GM04504 (cell line): ENCODE data around the gene SPDYE1.
A peak's percentile ranks its signal among the peaks of the same experiment; 100 is the strongest.
"Not testable (repeated sequence)": the region's sequence is repeated elsewhere in the genome, so short reads cannot be mapped to it uniquely, and the experiment has no call there.

ENCODE experiments used
- DNase-seq: peaks from one replicate; pipeline ENCODE4 v3.0.0-alpha.2; 2012; ENCODE audit warnings: low read depth

SPDYE1 gene

DNA sequence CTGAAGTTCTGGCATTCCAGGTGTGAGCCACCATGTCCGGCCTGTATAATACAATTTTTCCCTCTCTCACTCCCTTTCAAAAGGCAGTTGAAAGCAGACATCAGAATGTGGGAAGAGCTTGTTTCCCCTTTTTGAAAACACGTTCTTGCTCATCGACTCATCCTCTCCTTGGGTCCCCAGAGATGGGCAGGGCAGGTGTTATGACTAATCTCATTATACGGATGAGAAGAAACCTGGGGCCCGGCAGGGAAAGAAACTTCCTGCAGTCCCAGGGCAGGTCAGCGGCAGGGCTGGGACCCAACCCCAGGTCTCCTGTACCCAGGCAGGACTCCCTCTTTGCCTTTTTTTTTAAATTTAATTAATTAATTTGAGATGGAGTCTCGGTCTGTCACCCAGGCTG, 4.8 kb upstream of the SPDYE1 start:
- peak; percentile 7 for DNase-seq

DNA sequence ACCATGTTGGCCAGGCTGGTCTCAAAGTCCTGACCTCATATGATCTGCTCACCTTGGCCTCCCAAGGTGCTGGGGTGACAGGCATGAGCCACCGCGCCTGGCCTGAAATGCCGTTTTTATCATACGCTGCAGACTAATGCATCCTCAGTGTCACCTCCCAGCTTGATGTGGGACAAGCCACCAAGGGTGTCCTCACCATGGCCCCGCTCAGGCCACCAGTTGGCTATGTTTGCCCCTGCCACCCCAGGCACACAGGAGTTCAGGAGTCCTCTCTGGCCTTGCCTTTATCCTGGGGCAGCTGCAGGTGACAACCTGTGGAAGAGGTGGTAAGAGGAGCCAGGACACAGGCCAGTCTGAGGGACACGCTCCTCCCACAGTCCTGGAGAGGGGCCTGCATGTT, 3.0 kb upstream of the SPDYE1 start:
- DNase-seq = not testable (repeated sequence)

DNA sequence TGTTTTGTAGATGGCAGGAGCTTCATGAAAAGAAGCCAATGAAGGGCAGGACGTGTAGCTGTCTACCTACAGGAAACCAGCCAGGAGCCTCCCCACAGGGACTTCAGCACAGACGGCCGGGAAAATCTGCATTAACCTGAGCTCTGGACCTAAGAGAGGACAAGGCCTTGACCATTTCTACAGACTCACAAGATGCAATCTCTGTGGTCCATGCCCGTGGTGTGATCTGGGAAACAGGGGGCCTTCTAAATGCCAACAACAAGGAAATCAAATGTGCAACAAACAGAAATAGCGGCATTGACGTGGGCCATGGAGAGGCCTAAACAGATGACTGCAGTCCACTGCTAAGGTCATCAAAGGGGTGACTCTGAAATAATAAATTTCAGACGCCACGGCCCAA, 14.4 kb downstream of the SPDYE1 start:
- DNase-seq = not testable (repeated sequence)

DNA sequence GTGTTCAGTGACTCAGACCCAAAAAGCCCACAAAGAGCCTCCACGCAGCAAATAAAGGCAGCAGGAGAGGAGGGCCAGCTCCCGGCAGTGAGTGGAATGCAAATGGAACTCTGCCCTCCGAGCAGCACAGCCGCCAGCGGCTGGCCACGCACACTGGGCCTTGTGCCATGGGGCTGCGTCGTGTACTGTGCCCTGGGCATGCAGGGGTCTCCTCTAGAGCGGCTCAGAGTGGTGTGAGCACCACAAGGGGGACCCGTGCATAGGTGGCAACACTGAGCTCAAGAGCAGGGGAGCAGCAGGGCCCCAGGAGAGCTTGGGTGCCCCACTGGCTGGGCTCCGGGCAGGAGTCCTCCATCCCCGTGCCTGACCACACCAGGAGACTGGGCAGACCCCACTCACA, 17.4 kb downstream of the SPDYE1 start:
- DNase-seq = not testable (repeated sequence)

DNA sequence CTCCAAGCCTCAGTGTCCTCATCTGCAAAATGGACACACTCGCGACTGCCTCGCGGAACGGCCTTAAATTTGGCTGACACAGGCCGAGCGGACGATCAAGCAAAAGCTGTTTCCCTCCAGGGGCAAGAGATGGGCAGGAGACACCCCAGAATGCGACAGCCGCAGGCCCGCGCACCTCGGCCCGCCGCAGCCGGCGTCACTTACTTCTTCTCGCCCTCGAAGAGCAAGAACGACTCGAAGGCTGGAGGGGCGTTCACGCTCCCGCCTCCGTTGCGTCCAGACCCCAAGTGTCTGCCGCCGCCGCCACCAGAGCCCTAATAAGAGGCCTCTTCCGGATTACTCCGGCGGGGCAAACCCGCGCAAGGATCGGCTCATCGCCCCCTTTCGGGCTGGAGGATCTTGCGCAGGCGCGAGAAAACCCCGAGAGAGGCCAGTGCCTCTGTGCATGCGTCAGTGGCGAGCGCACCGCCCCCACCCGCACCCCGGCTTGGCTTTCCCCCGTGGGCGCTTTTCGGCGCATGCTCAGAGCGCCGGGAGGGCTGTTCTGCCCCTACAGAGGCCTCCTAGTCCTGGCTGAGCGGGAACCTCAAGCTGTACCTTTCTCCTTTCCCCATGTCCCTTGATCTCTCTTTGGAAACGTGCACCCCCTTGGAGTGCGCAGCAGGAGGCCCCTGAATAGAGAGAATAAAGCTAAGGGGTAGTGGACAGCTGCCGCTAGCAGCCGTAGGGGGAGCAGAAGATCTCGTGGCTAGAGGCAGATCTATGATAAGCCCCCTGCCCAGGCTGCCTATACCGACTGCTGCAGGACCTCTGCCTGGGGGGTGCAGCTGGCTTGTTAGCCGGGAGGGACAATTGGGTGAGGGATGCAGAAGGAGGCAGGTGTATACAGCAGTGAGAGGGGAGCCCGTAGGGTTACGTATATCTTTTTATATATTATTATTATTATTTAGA, 21.4 kb downstream of the SPDYE1 start:
- peak; percentile 92 for DNase-seq

DNA sequence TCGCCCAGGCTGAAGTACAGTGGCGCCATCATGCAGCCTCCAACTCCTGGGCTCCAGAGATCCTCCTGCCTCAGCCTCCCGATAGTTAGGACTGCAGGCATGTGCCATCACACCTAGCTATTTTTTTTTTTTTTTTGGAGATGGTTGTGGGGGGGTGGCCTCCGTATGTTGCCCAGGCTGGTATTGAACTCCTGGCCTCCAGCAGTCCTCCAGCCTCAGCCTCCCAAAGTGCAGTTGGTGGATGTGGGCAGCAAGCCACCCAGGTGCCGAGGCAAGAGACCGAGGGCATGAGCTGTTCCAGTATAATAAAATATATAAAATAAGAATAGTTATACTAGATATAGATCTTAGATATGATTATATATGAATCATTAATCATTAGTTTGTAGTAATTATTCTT, 22.1 kb downstream of the SPDYE1 start:
- not testable (repeated sequence) for DNase-seq

DNA sequence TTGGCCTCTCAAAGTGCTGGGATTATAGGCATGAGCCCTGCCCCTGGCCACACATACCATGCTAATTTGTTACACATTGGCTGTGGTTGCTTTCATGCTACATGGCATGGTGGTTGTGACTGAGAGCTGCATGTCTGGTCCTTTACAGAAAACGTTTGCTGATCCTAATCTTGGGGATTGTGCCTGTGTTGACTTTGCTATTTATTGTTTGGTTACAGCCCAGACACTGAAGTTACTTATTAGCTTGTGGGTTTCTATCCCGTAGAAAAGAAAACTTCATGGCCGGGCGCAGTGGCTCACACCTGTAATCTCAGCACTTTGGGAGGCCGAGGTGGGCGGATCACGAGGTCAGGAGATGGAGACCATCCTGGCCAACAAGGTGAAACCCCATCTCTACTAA, 24.4 kb downstream of the SPDYE1 start:
- not testable (repeated sequence) for DNase-seq

DNA sequence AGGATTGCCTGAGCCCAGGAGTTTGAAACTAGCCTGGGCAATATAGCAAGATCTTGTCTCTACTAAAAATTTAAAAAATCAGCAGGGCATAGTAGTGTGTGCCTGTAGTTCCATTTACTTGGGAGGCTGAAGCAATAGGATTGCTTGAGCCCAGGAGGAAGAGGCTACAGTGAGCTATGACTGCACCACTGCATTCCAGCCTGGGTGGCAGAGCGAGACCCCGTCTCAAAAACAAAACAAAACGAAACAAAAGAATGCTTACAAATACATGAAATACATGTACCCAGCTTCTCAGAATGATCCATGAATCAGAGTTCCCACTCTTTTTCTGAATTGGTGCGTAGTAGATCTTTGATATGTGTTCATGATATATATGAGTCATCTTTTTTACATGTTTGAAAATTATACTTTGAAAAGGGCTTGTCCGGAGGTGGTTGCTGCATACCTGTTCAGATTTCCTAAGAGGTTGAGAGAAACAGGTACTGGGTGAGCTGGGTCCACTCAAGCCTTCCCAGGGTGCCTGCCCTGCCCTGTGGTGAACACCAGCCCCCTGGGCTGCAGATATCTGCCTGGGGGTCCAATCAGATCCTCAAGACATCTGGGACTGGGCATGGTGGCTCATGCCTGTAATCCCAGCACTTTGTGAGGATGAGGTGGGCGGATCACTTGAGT, 25.2 kb downstream of the SPDYE1 start:
- not testable (repeated sequence) for DNase-seq

DNA sequence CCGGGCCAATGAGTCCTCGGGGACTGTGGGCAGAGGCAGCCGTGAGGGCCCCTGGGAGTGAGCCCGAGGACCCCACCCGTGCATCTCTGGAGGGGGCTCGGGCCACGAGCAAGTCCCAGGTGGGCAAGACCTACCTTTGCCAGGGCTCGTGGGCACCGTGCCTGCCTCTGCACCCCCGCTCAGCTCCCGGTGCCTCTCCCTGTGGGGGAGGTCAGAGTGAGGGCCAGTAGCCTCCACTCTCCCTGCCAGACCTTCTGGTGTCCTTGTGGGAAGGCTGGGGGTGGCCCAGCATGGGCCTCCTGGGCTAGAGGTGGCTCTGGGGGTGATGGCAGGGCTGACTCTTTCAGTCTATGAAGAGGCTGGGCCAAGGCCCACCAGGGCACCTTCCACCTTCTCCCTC, 31.7 kb downstream of the SPDYE1 start:
- DNase-seq = not testable (repeated sequence)

DNA sequence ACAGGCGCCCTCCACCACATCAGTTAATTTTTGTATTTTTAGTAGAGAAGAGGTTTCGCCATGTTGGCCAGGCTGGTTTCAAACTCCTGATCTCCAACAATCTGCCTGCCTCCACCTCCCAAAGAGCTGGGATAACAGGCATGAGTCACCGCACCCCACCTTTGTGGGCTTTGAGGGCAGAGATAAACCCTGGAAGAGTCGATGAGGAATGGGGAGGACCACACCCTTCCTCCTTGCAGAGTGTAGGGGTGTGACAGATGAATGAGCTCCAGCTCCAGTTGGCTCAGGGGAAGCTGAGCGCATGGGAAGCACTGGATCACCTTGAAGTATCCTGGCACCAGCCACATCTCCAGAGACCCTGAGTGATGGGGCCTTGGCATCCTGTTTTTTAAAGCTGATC, 32.3 kb downstream of the SPDYE1 start:
- not testable (repeated sequence) for DNase-seq

DNA sequence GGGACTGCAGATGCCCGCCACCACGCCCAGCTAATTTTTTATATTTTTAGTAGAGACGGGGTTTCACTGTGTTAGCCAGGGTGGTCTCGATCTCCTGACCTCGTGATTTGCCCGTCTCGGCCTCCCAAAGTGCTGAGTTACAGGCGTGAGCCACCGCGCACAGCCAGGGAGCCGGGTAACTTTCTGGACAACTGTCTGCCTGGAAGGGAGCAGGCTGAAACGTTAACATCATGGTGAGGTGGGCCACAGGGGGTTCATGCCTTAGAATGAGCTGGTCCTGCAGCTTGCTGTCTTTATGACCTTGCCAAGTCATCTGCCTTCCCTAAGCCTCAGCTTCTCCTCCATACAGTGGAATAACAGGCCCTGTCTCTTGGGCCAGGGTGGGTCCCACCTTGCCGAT, 33.6 kb downstream of the SPDYE1 start:
- not testable (repeated sequence) for DNase-seq

DNA sequence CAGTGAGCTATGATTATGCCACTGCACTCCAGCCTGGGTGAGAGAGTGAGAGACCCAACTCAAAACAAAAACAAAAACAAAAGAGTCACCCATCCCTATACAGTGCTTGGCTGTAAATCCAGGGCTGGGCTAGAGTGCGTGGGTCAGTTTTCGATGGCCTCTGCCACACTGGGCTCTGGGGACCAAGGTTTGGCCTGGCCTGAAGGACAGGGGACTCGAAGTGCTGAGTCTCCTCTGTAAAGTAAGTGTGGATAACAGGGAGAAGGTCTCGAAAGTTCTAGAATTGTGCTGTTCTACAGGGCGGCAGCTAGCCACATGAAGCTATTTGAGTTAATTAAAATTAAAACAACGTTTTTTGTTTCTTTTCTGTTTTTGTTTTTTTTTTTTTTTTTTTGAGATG, 34.3 kb downstream of the SPDYE1 start:
- not testable (repeated sequence) for DNase-seq

DNA sequence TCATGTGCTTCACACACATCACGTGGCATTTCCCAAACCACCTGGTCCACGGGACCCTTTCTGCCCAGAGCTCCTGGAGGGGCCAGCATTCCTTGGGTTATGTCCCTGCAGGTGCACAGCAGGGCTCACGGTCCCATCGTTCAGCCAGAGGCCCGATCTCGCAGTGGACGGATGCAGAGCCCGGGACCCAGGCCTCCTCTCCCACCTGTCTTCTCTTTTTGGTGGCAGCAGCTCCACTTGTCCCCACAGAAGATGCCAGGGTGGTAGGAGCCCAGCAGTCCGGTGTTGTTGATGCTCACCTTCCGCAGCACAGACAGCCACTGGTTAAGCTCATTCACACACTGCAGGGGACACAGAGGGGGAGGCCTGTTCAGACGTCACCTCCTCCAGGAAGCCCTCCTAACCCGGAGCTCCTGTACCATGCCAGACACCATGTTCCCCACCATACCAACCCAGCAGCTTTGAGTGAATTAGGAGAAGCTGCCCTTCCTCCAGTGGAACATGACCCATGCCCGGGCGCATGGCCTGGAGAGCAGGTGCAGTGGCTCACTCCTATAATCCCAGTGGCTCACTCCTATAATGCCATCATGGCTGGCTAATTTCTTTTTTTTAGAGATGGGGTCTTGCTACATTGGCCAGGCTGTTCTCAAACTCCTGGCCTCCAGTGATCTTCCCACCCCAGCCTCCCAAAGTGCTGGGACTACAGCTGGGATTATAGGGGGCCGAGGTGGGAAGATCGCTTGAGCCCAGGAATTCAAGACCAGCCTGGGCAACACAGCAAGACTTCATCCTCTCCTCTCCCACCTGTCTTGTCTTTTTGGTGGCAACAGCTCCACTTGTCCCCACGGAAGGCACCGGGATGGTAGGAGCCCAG, 36.5 kb downstream of the SPDYE1 start:
- not testable (repeated sequence) for DNase-seq

DNA sequence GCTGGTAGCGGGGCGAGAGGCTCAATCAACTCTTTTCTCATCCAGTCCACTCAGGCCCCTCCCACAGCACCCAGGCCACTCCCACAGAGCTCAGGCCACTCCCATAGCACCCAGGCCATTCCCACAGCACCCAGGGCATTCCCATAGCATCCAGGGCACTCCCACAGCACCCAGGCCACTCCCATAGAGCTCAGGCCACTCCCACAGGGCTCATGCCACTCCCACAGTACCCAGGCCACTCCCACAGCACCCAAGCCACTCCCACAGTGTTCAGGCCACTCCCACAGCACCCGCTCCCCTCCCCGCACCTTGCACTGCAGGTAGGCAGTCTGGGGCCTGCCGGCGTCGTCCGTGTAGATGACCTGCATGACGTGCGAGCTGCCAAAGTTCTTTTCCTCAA, 38.7 kb downstream of the SPDYE1 start:
- DNase-seq = not testable (repeated sequence)

DNA sequence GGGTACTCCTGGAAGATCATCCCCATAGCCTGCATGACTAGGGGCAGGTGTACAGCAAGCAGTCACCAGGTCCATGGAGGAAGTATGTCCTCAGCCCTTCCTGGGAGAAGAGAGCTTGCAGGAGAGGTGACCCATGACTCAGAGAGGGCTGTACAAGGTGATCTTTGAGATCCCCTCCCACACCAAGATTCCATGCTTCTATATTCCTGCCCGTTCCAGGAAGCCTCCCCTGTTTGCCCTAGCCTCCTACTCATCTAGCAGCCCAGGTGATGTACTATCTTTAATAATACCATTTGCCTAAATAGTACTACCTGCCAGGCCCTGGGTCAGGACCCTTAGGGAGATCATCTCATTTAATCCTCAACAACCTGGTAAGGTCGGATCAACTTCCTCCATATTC, 40.3 kb downstream of the SPDYE1 start:
- not testable (repeated sequence) for DNase-seq

DNA sequence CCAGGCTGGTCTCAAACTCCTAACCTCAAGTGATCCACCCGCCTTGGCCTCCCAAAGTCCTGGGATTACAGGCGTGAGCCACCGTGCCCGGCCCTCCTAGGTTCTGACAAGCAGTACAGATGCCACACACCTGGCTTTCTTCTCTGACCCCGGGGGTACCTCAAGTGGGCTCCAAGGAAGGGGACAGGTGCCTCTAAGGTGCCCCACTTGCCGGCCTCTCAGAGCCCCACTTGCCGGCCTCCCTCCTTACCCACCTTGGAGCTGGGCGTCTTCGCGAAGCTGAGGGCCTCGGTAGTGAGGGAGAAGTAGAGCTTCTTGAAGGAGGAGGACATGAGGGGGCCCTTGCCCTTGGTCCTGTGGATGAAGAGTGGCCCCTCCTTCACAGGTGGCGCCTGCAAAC, 40.9 kb downstream of the SPDYE1 start:
- DNase-seq = not testable (repeated sequence)

DNA sequence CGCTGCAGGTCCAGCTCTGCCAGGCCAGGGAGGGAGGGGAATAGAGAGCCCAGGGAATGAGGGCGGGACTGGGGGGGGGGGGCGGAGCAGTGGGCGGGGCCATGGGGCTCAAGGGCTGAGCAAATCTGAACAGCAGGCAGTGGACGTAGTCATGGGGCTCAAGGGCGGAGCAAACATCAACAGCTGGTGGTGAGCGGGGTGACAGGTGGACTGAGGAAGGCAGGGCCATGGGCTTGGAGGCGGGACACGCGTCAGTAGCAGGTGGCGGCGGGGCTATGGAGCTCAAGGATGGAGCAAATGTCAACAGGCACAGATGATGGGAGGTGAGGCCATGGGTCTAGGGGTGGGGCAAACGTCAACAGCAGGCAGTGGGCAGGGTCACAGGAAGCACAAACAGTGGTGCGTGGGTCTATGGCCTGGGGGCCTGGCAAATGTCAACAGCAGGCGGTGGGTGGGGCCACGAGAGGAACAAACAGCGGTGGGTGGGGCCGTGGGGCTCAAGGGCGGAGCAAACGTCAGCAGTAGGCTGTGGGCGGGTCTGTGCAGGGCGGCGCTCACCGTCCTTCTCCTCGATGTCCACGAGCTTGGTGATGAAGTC, 41.4 kb downstream of the SPDYE1 start:
- peak; percentile 8 for DNase-seq

DNA sequence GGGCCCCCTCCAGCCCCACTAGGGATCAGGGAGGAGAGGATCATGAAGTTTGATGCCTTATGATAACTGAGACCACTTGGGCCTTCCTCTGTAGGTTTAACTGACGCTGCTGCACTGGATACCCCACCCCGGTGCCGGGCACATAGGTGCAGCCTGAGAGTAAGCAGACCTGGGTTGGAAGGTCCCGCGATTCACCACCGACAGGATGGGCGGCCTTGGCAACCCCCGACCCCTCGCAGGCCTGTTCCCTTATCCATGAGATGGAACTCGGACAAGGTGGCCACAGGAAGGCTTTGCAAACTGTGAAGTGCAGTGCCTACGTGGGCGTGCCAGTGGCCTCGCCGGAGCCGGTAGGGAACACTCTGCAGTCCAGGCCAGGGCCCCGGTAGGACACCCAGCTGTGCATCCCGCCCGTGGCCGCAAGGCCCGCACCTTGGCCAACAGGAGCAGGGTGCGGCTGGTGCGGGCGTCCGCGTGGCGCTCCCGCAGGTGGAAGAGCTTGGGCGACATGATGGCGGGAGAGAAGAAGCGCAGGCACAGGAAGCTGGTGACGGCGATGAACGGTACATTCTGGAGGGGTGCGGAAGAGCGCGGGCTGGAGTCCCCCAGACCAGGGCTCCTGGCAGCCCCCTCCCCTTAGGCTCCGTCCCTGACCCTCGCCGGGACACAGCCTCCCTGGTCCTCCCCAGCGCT, 42.2 kb downstream of the SPDYE1 start:
- not testable (repeated sequence) for DNase-seq

DNA sequence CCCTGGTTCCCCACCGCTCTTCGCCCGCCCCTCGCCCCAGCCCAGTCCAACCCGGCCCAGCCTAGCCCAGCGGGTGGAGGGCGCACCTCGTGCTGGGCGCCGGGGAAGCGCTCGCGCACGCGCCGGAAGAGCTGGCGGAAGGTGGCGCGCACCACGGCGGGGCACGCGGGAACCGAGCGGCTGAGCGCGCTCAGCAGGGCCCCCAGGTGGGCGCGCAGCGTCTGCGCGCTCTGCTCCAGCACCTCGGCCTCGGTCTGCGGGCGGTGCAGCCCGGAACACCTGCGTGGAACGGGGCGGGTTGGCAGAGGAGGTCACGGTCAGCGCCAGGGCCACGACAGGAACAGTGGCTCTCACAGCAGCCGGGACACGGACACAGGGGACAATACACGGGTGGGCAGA, 42.8 kb downstream of the SPDYE1 start:
- not testable (repeated sequence) for DNase-seq

DNA sequence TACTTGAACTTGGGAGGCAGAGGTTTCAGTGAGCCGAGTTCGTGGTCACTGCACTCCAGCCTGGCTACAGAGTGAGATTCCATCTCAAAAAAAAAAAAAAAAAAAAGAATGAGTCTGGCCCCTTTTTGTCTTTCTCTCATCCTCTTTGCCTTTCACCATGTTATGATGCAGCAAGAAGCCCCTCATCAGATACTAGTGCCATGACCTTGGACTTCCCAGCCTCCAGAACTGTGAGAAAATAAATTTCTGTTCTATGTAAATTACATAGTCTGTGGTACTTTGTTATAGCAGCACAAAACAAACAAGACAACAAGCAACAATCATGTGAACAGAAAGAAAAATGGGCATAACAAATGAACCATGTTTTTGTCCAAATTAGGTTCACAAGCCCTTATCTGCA, 44.5 kb downstream of the SPDYE1 start:
- DNase-seq = no peak

DNA sequence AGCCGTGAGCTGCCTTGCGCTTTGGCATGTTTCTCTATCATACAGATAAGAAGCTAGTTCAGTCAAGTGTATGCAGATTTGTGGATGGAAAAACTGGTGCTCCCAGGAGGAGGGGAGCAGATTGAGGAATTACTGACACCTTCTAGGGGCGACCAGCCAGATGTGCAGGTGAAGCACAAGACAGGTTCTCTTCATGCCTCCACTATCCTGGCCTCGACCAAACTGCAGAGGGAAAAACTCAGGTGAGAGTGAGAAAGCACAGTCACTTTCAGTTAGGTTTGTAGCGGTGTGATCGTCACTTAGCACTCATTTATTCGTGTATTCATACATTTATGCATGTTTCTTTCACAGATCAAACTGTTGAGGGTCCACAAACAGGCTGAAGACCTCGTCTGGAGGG, 46.2 kb downstream of the SPDYE1 start:
- no peak for DNase-seq
